A673 (cell line): Measurements from ENCODE around the gene NECAB2. TPM values are rescaled to one million over a fixed set of nuclear protein-coding genes. Genes with fewer than 3 reads are reported as not detected.

ENCODE experiments used
- BruUV-seq: library from RNA; stranded (reverse); fragments of 400-500 nt; replicated peaks from 2 replicates; lab custom pipeline; 2021; lab: Mats Ljungman, UMichigan
- CTCF ChIA-PET: fragments of 300-600 bp; sonication (Branson Sonifier 250); formaldehyde crosslinking; loops from one replicate; lab custom pipeline; 2022; ENCODE audit warnings: antibody characterized with exemption; lab: Charles Lee
- POLR2A ChIA-PET: fragments of 300-600 bp; sonication (Branson Sonifier 250); formaldehyde crosslinking; loops from one replicate; lab custom pipeline; 2022; ENCODE audit warnings: antibody characterized with exemption; ENCODE audit not compliant: low non-redundant PET; lab: Charles Lee
- DNase-seq: peaks from one replicate; pipeline ENCODE4 v3.0.0-alpha.2; 2015; ENCODE audit warnings: low spot score
- H3K27ac ChIP-seq: fragments of 200-600 bp; sonication (generic); 2 replicates; pipeline ENCODE4 v1.5.1; 2016; ENCODE audit warnings: mixed run types, low read depth, mild to moderate bottlenecking, mixed read lengths, antibody characterized with exemption, low read length; ENCODE audit not compliant: poor library complexity, severe bottlenecking
- H3K27me3 ChIP-seq: fragments of 200-600 bp; sonication (generic); replicated peaks from 2 replicates; pipeline ENCODE4 v1.6.1; 2017; ENCODE audit warnings: mixed run types, low read depth, mild to moderate bottlenecking, mixed read lengths, antibody characterized with exemption, low read length; ENCODE audit not compliant: insufficient read depth, poor library complexity
- H3K36me3 ChIP-seq: fragments of 200-600 bp; sonication (generic); 2 replicates; pipeline ENCODE4 v1.6.1; 2016; ENCODE audit warnings: mixed run types, mild to moderate bottlenecking, mixed read lengths, antibody characterized with exemption, low read length; ENCODE audit not compliant: insufficient read depth, poor library complexity, severe bottlenecking
- H3K4me1 ChIP-seq: fragments of 200-600 bp; sonication (generic); 2 replicates; pipeline ENCODE4 v1.6.1; 2017; ENCODE audit warnings: mixed run types, mild to moderate bottlenecking, mixed read lengths, antibody characterized with exemption, low read length; ENCODE audit not compliant: insufficient read depth, poor library complexity, severe bottlenecking
- H3K4me3 ChIP-seq: fragments of 200-600 bp; sonication (generic); 2 replicates; pipeline ENCODE4 v1.5.1; 2016; ENCODE audit warnings: low read depth, mixed run types, mild to moderate bottlenecking, mixed read lengths, low read length; ENCODE audit not compliant: poor library complexity, severe bottlenecking
- H3K9me3 ChIP-seq: fragments of 200-600 bp; sonication (generic); 2 replicates; pipeline ENCODE4 v1.6.1; 2016; ENCODE audit warnings: mixed run types, low read depth, mild to moderate bottlenecking, mixed read lengths, antibody characterized with exemption, low read length; ENCODE audit not compliant: poor library complexity, severe bottlenecking
- EZH2 ChIP-seq: fragments of 200-600 bp; sonication (generic); IDR thresholded peaks from 2 replicates; pipeline ENCODE4 v1.6.1; 2017; ENCODE audit warnings: borderline replicate concordance, low read depth, mild to moderate bottlenecking, mixed read lengths, antibody characterized with exemption, low read length; ENCODE audit not compliant: poor library complexity, severe bottlenecking
- intact Hi-C: fragments of 100-400 bp; cut with micrococcal nuclease; formaldehyde crosslinking; loops from one replicate; pipeline ENCODE4 v1.10.0; 2022; ENCODE audit not compliant: unreplicated experiment
- total RNA-seq: library from RNA; stranded (reverse); gene quantifications from 2 replicates; pipeline ENCODE4 v1.2.3, GENCODE V29; 2021
- TF ChIP-seq, protein P1 (sequence below): fragments of 300-800, 200-600 bp; sonication (generic); conservative IDR thresholded peaks from 2 replicates; pipeline ENCODE4 v1.5.1; 2017; ENCODE audit warnings: low read depth, mild to moderate bottlenecking, antibody characterized with exemption, low read length, moderate library complexity, mixed read lengths

NECAB2 gene
- total RNA-seq, 1 experiment from 2014 or later, result 0.80 TPM

- Histone ChIP-seq H3K9me3 (no peaks in the 10 kb centered on the region), H3K4me1 (no peaks in the 10 kb centered on the region), H3K4me3 (no peak overlapping the region), H3K27ac (no peak overlapping the region), H3K27me3 (no peaks in the 10 kb centered on the region), H3K36me3 (no peaks in the 10 kb centered on the region)
- BruUV-seq, result no TSS peak
- CTCF ChIA-PET, result no interaction called here
- no peak for DNase-seq
- intact Hi-C loops, result no loop called here
- TF ChIP-seq, protein P1, sequence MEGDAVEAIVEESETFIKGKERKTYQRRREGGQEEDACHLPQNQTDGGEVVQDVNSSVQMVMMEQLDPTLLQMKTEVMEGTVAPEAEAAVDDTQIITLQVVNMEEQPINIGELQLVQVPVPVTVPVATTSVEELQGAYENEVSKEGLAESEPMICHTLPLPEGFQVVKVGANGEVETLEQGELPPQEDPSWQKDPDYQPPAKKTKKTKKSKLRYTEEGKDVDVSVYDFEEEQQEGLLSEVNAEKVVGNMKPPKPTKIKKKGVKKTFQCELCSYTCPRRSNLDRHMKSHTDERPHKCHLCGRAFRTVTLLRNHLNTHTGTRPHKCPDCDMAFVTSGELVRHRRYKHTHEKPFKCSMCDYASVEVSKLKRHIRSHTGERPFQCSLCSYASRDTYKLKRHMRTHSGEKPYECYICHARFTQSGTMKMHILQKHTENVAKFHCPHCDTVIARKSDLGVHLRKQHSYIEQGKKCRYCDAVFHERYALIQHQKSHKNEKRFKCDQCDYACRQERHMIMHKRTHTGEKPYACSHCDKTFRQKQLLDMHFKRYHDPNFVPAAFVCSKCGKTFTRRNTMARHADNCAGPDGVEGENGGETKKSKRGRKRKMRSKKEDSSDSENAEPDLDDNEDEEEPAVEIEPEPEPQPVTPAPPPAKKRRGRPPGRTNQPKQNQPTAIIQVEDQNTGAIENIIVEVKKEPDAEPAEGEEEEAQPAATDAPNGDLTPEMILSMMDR, result no peak
- TF ChIP-seq EZH2, result no peak
- POLR2A ChIA-PET, result no interaction called here
Measured at GRCh38 chr16:84040226-84040822, 72.3 kb downstream of the NECAB2 start.

GRCh38 chr16:84040823-84041820, 73.1 kb downstream of the NECAB2 start:
- Histone ChIP-seq H3K9me3 (no peaks in the 10 kb centered on the region), H3K27ac (no peak overlapping the region), H3K27me3 (no peaks in the 10 kb centered on the region), H3K4me3 (no peak overlapping the region), H3K36me3 (no peaks in the 10 kb centered on the region), H3K4me1 (no peaks in the 10 kb centered on the region)
- CTCF ChIA-PET, result no interaction called here
- BruUV-seq, result no TSS peak
- TF ChIP-seq, protein P1, result no peak
- no peak for TF ChIP-seq EZH2
- no peak for DNase-seq
- POLR2A ChIA-PET, result no interaction called here
- intact Hi-C loops, result no loop called here

DNA sequence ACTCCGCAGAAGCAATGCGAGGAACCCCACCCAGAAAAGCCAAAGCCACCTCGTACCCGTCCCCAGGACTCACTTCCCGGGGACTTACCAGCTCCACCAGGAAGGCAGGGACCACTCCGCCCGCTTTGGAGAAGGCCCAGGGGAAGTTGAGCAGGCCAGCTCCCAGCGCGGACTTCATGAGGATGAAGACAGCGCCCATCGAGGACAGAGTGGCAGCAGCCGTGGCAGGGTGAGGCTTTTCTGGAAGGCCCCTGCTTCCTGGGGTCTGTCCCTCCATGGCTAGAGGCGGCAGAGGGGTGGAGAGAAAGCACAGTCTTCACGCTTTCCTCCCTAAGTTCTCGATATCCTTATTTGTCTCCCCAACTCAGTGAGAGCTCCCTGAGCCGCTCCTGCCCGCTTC, 73.8 kb downstream of the NECAB2 start:
- H3K36me3 ChIP-seq, result no peaks in the 10 kb centered on the region
- H3K4me1 ChIP-seq, result no peaks in the 10 kb centered on the region
- CTCF ChIA-PET, result no interaction called here
- POLR2A ChIA-PET, result no interaction called here
- H3K27ac ChIP-seq, result no peak overlapping the region
- TF ChIP-seq, protein P1, result no peak
- no peak for TF ChIP-seq EZH2
- intact Hi-C loops, result no loop called here
- no peak for DNase-seq
- H3K27me3 ChIP-seq, result no peaks in the 10 kb centered on the region
- H3K9me3 ChIP-seq, result no peaks in the 10 kb centered on the region
- BruUV-seq, result no TSS peak
- no peak overlapping the region for H3K4me3 ChIP-seq
